ENCODE measurements around the gene MCC.

The MCC gene

GRCh38 chr5:113215401-113216060 lies 272.7 kb downstream of the MCC start:
- Histone ChIP-seq H3K9ac (ENCODE audit: low read depth in 1 of 2, low read length in 2 of 2) (no peak overlapping the region), H3K4me3 (ENCODE audit: low read length in 2 of 2) (no peak overlapping the region), H3K36me3 (ENCODE audit: control insufficient read depth in 2 of 2, insufficient read depth in 2 of 2, low read length in 2 of 2) (no peaks in the 10 kb centered on the region), H3K9me3 (ENCODE audit: control insufficient read depth in 2 of 2, low read length in 2 of 2) (no peaks in the 10 kb centered on the region), H3K27me3 (ENCODE audit: control insufficient read depth in 2 of 2, insufficient read depth in 2 of 2, low read length in 2 of 2) (no peaks in the 10 kb centered on the region), H3K27ac (ENCODE audit: low read depth in 2 of 2, low read length in 2 of 2) (no peak overlapping the region), H3K4me1 (ENCODE audit: control insufficient read depth in 2 of 2, insufficient read depth in 2 of 2, low read length in 2 of 2) (no peaks in the 10 kb centered on the region)

GRCh38 chr5:113214606-113215323 lies 273.5 kb downstream of the MCC start:
- no peaks in the 10 kb centered on the region for H3K36me3 ChIP-seq (ENCODE audit: control insufficient read depth in 2 of 2, insufficient read depth in 2 of 2, low read length in 2 of 2)
- H3K9ac ChIP-seq (ENCODE audit: low read depth in 1 of 2, low read length in 2 of 2) = no peak overlapping the region
- no peaks in the 10 kb centered on the region for H3K4me1 ChIP-seq (ENCODE audit: control insufficient read depth in 2 of 2, insufficient read depth in 2 of 2, low read length in 2 of 2)
- no peaks in the 10 kb centered on the region for H3K9me3 ChIP-seq (ENCODE audit: control insufficient read depth in 2 of 2, low read length in 2 of 2)
- H3K27me3 ChIP-seq (ENCODE audit: control insufficient read depth in 2 of 2, insufficient read depth in 2 of 2, low read length in 2 of 2) = no peaks in the 10 kb centered on the region
- no peak overlapping the region for H3K4me3 ChIP-seq (ENCODE audit: low read length in 2 of 2)
- H3K27ac ChIP-seq (ENCODE audit: low read depth in 2 of 2, low read length in 2 of 2) = no peak overlapping the region

- Histone ChIP-seq H3K27me3 (ENCODE audit: control insufficient read depth in 2 of 2, insufficient read depth in 2 of 2, low read length in 2 of 2) (no peaks in the 10 kb centered on the region), H3K36me3 (ENCODE audit: control insufficient read depth in 2 of 2, insufficient read depth in 2 of 2, low read length in 2 of 2) (no peaks in the 10 kb centered on the region), H3K9ac (ENCODE audit: low read depth in 1 of 2, low read length in 2 of 2) (no peak overlapping the region), H3K9me3 (ENCODE audit: control insufficient read depth in 2 of 2, low read length in 2 of 2) (no peaks in the 10 kb centered on the region), H3K27ac (ENCODE audit: low read depth in 2 of 2, low read length in 2 of 2) (no peak overlapping the region), H3K4me1 (ENCODE audit: control insufficient read depth in 2 of 2, insufficient read depth in 2 of 2, low read length in 2 of 2) (no peaks in the 10 kb centered on the region), H3K4me3 (ENCODE audit: low read length in 2 of 2) (no peak overlapping the region)
Measured at GRCh38 chr5:113213551-113214425, 274.5 kb downstream of the MCC start.

GRCh38 chr5:113212244-113212920 lies 275.9 kb downstream of the MCC start:
- no peaks in the 10 kb centered on the region for H3K27me3 ChIP-seq (ENCODE audit: control insufficient read depth in 2 of 2, insufficient read depth in 2 of 2, low read length in 2 of 2)
- no peak overlapping the region for H3K4me3 ChIP-seq (ENCODE audit: low read length in 2 of 2)
- H3K36me3 ChIP-seq (ENCODE audit: control insufficient read depth in 2 of 2, insufficient read depth in 2 of 2, low read length in 2 of 2) = no peaks in the 10 kb centered on the region
- no peaks in the 10 kb centered on the region for H3K9me3 ChIP-seq (ENCODE audit: control insufficient read depth in 2 of 2, low read length in 2 of 2)
- no peaks in the 10 kb centered on the region for H3K4me1 ChIP-seq (ENCODE audit: control insufficient read depth in 2 of 2, insufficient read depth in 2 of 2, low read length in 2 of 2)
- H3K27ac ChIP-seq (ENCODE audit: low read depth in 2 of 2, low read length in 2 of 2) = no peak overlapping the region
- H3K9ac ChIP-seq (ENCODE audit: low read depth in 1 of 2, low read length in 2 of 2) = no peak overlapping the region

- no peaks in the 10 kb centered on the region for H3K9me3 ChIP-seq (ENCODE audit: control insufficient read depth in 2 of 2, low read length in 2 of 2)
- no peaks in the 10 kb centered on the region for H3K4me1 ChIP-seq (ENCODE audit: control insufficient read depth in 2 of 2, insufficient read depth in 2 of 2, low read length in 2 of 2)
- no peak overlapping the region for H3K9ac ChIP-seq (ENCODE audit: low read depth in 1 of 2, low read length in 2 of 2)
- H3K27me3 ChIP-seq (ENCODE audit: control insufficient read depth in 2 of 2, insufficient read depth in 2 of 2, low read length in 2 of 2) = no peaks in the 10 kb centered on the region
- H3K4me3 ChIP-seq (ENCODE audit: low read length in 2 of 2) = no peak overlapping the region
- no peaks in the 10 kb centered on the region for H3K36me3 ChIP-seq (ENCODE audit: control insufficient read depth in 2 of 2, insufficient read depth in 2 of 2, low read length in 2 of 2)
- H3K27ac ChIP-seq (ENCODE audit: low read depth in 2 of 2, low read length in 2 of 2) = no peak overlapping the region
Measured at GRCh38 chr5:113209498-113209897, 278.8 kb downstream of the MCC start.

GRCh38 chr5:113205807-113206206 lies 282.4 kb downstream of the MCC start:
- no peaks in the 10 kb centered on the region for H3K36me3 ChIP-seq (ENCODE audit: control insufficient read depth in 2 of 2, insufficient read depth in 2 of 2, low read length in 2 of 2)
- no peak overlapping the region for H3K9ac ChIP-seq (ENCODE audit: low read depth in 1 of 2, low read length in 2 of 2)
- no peaks in the 10 kb centered on the region for H3K27me3 ChIP-seq (ENCODE audit: control insufficient read depth in 2 of 2, insufficient read depth in 2 of 2, low read length in 2 of 2)
- H3K4me1 ChIP-seq (ENCODE audit: control insufficient read depth in 2 of 2, insufficient read depth in 2 of 2, low read length in 2 of 2) = no peaks in the 10 kb centered on the region
- H3K9me3 ChIP-seq (ENCODE audit: control insufficient read depth in 2 of 2, low read length in 2 of 2) = no peaks in the 10 kb centered on the region
- no peak overlapping the region for H3K27ac ChIP-seq (ENCODE audit: low read depth in 2 of 2, low read length in 2 of 2)
- H3K4me3 ChIP-seq (ENCODE audit: low read length in 2 of 2) = no peak overlapping the region

GRCh38 chr5:113205323-113205722 lies 282.9 kb downstream of the MCC start:
- no peak overlapping the region for H3K9ac ChIP-seq (ENCODE audit: low read depth in 1 of 2, low read length in 2 of 2)
- no peaks in the 10 kb centered on the region for H3K4me1 ChIP-seq (ENCODE audit: control insufficient read depth in 2 of 2, insufficient read depth in 2 of 2, low read length in 2 of 2)
- no peaks in the 10 kb centered on the region for H3K36me3 ChIP-seq (ENCODE audit: control insufficient read depth in 2 of 2, insufficient read depth in 2 of 2, low read length in 2 of 2)
- H3K4me3 ChIP-seq (ENCODE audit: low read length in 2 of 2) = no peak overlapping the region
- no peaks in the 10 kb centered on the region for H3K27me3 ChIP-seq (ENCODE audit: control insufficient read depth in 2 of 2, insufficient read depth in 2 of 2, low read length in 2 of 2)
- H3K9me3 ChIP-seq (ENCODE audit: control insufficient read depth in 2 of 2, low read length in 2 of 2) = no peaks in the 10 kb centered on the region
- no peak overlapping the region for H3K27ac ChIP-seq (ENCODE audit: low read depth in 2 of 2, low read length in 2 of 2)

GRCh38 chr5:113204525-113205161 lies 283.6 kb downstream of the MCC start:
- H3K9me3 ChIP-seq (ENCODE audit: control insufficient read depth in 2 of 2, low read length in 2 of 2) = no peaks in the 10 kb centered on the region
- H3K27me3 ChIP-seq (ENCODE audit: control insufficient read depth in 2 of 2, insufficient read depth in 2 of 2, low read length in 2 of 2) = no peaks in the 10 kb centered on the region
- H3K36me3 ChIP-seq (ENCODE audit: control insufficient read depth in 2 of 2, insufficient read depth in 2 of 2, low read length in 2 of 2) = no peaks in the 10 kb centered on the region
- H3K27ac ChIP-seq (ENCODE audit: low read depth in 2 of 2, low read length in 2 of 2) = no peak overlapping the region
- no peak overlapping the region for H3K9ac ChIP-seq (ENCODE audit: low read depth in 1 of 2, low read length in 2 of 2)
- no peaks in the 10 kb centered on the region for H3K4me1 ChIP-seq (ENCODE audit: control insufficient read depth in 2 of 2, insufficient read depth in 2 of 2, low read length in 2 of 2)
- H3K4me3 ChIP-seq (ENCODE audit: low read length in 2 of 2) = no peak overlapping the region

GRCh38 chr5:113203916-113204315 lies 284.3 kb downstream of the MCC start:
- no peaks in the 10 kb centered on the region for H3K4me1 ChIP-seq (ENCODE audit: control insufficient read depth in 2 of 2, insufficient read depth in 2 of 2, low read length in 2 of 2)
- no peak overlapping the region for H3K27ac ChIP-seq (ENCODE audit: low read depth in 2 of 2, low read length in 2 of 2)
- H3K9ac ChIP-seq (ENCODE audit: low read depth in 1 of 2, low read length in 2 of 2) = no peak overlapping the region
- no peaks in the 10 kb centered on the region for H3K9me3 ChIP-seq (ENCODE audit: control insufficient read depth in 2 of 2, low read length in 2 of 2)
- H3K36me3 ChIP-seq (ENCODE audit: control insufficient read depth in 2 of 2, insufficient read depth in 2 of 2, low read length in 2 of 2) = no peaks in the 10 kb centered on the region
- H3K4me3 ChIP-seq (ENCODE audit: low read length in 2 of 2) = no peak overlapping the region
- H3K27me3 ChIP-seq (ENCODE audit: control insufficient read depth in 2 of 2, insufficient read depth in 2 of 2, low read length in 2 of 2) = no peaks in the 10 kb centered on the region

Measured in mucosa of rectum (tissue), 2 donors.